Stimulated activated naive CD8-positive, alpha-beta T cell treated with anti-CD3 and anti-CD28 coated beads, Interleukin-15, Interleukin-2, amounts not matched to agents 100 ng/mL and 50 ng/mL, for 24 hours (primary cell): ENCODE measurements around the gene TDRD3.
A peak's percentile ranks its signal among the peaks of the same experiment; 100 is the strongest.
"Not testable (repeated sequence)": the region's sequence is repeated elsewhere in the genome, so short reads cannot be mapped to it uniquely, and the experiment has no call there.

Experiments
- H3K27ac Mint-ChIP-seq: one replicate; pipeline ENCODE4 v1.8.0; 2021; ENCODE audit warnings: mild to moderate bottlenecking, mixed read lengths
- H3K27me3 Mint-ChIP-seq: one replicate; pipeline ENCODE4 v1.8.0; 2021; ENCODE audit warnings: mixed read lengths
- H3K36me3 Mint-ChIP-seq: one replicate; pipeline ENCODE4 v1.8.0; 2021; ENCODE audit warnings: low read depth, mixed read lengths
- H3K4me1 Mint-ChIP-seq: one replicate; pipeline ENCODE4 v1.8.0; 2021; ENCODE audit warnings: low read depth, mixed read lengths
- H3K4me3 Mint-ChIP-seq: one replicate; pipeline ENCODE4 v1.8.0; 2021; ENCODE audit warnings: mild to moderate bottlenecking, mixed read lengths
- H3K9me3 Mint-ChIP-seq: one replicate; pipeline ENCODE4 v1.8.0; 2021; ENCODE audit warnings: mixed read lengths

The TDRD3 gene

GRCh38 chr13:60396783-60397703 lies at the start of gene TDRD3:
TDRD3 (plus strand) TSS chr13:60397220; CDS start chr13:60397365, 145 bp downstream.
- Mint-ChIP-seq H3K27me3 (no peaks in the 10 kb centered on the region), H3K9me3 (no peaks in the 10 kb centered on the region), H3K4me1 (peaks cover 45% of the 10 kb centered on the region), H3K27ac (peak within 1 kb of the TSS; percentile 98), H3K36me3 (peaks cover 4% of the 10 kb centered on the region), H3K4me3 (peak within 1 kb of the TSS; percentile 95)

- Mint-ChIP-seq H3K27me3 (peaks cover 35% of the 10 kb centered on the region), H3K36me3 (no peaks in the 10 kb centered on the region), H3K9me3 (peaks cover 3% of the 10 kb centered on the region), H3K27ac (no peak overlapping the region), H3K4me1 (no peaks in the 10 kb centered on the region), H3K4me3 (no peak overlapping the region)
These were observed 49.3 kb upstream of the TDRD3 start for GRCh38 chr13:60347690-60348089.

GRCh38 chr13:60348097-60348496 lies 48.9 kb upstream of the TDRD3 start:
- Mint-ChIP-seq H3K4me3 (no peak overlapping the region), H3K27ac (no peak overlapping the region), H3K9me3 (peaks cover 3% of the 10 kb centered on the region), H3K36me3 (no peaks in the 10 kb centered on the region), H3K27me3 (peaks cover 35% of the 10 kb centered on the region), H3K4me1 (no peaks in the 10 kb centered on the region)

GRCh38 chr13:60351326-60351725 lies 45.7 kb upstream of the TDRD3 start:
- peaks cover 27% of the 10 kb centered on the region for H3K27me3 Mint-ChIP-seq
- no peak overlapping the region for H3K4me3 Mint-ChIP-seq
- no peaks in the 10 kb centered on the region for H3K4me1 Mint-ChIP-seq
- H3K36me3 Mint-ChIP-seq: no peaks in the 10 kb centered on the region
- H3K27ac Mint-ChIP-seq: no peak overlapping the region
- H3K9me3 Mint-ChIP-seq: peaks cover 3% of the 10 kb centered on the region

GRCh38 chr13:60351855-60352615 lies 45.0 kb upstream of the TDRD3 start:
- Mint-ChIP-seq H3K4me1 (no peaks in the 10 kb centered on the region), H3K27ac (no peak overlapping the region), H3K4me3 (no peak overlapping the region), H3K9me3 (peaks cover 3% of the 10 kb centered on the region), H3K36me3 (no peaks in the 10 kb centered on the region), H3K27me3 (peaks cover 30% of the 10 kb centered on the region)

- Mint-ChIP-seq H3K4me3 (no peak overlapping the region), H3K4me1 (no peaks in the 10 kb centered on the region), H3K27me3 (peaks cover 30% of the 10 kb centered on the region), H3K9me3 (peaks cover 3% of the 10 kb centered on the region), H3K27ac (no peak overlapping the region), H3K36me3 (no peaks in the 10 kb centered on the region)
These were observed 44.4 kb upstream of the TDRD3 start for GRCh38 chr13:60352644-60353043.

GRCh38 chr13:60355056-60355455 lies 42.0 kb upstream of the TDRD3 start:
- Mint-ChIP-seq H3K36me3 (no peaks in the 10 kb centered on the region), H3K4me1 (no peaks in the 10 kb centered on the region), H3K9me3 (peaks cover 3% of the 10 kb centered on the region), H3K27ac (no peak overlapping the region), H3K4me3 (no peak overlapping the region), H3K27me3 (peaks cover 19% of the 10 kb centered on the region)

GRCh38 chr13:60356970-60357369 lies 40.0 kb upstream of the TDRD3 start:
- Mint-ChIP-seq H3K27me3 (peaks cover 20% of the 10 kb centered on the region), H3K36me3 (no peaks in the 10 kb centered on the region), H3K9me3 (peaks cover 3% of the 10 kb centered on the region), H3K27ac (no peak overlapping the region), H3K4me1 (no peaks in the 10 kb centered on the region), H3K4me3 (no peak overlapping the region)

- H3K4me1 Mint-ChIP-seq: no peaks in the 10 kb centered on the region
- H3K27me3 Mint-ChIP-seq: peaks cover 19% of the 10 kb centered on the region
- H3K9me3 Mint-ChIP-seq: no peaks in the 10 kb centered on the region
- H3K27ac Mint-ChIP-seq: no peak overlapping the region
- H3K4me3 Mint-ChIP-seq: no peak overlapping the region
- no peaks in the 10 kb centered on the region for H3K36me3 Mint-ChIP-seq
These were observed 38.6 kb upstream of the TDRD3 start for GRCh38 chr13:60358453-60358852.

- Mint-ChIP-seq H3K27ac (no peak overlapping the region), H3K4me3 (no peak overlapping the region), H3K4me1 (no peaks in the 10 kb centered on the region), H3K36me3 (no peaks in the 10 kb centered on the region), H3K27me3 (peaks cover 15% of the 10 kb centered on the region), H3K9me3 (no peaks in the 10 kb centered on the region)
These were observed 33.7 kb upstream of the TDRD3 start for GRCh38 chr13:60363288-60363687.

- no peak overlapping the region for H3K27ac Mint-ChIP-seq
- H3K9me3 Mint-ChIP-seq: no peaks in the 10 kb centered on the region
- H3K4me3 Mint-ChIP-seq: no peak overlapping the region
- no peaks in the 10 kb centered on the region for H3K36me3 Mint-ChIP-seq
- H3K27me3 Mint-ChIP-seq: peaks cover 5% of the 10 kb centered on the region
- no peaks in the 10 kb centered on the region for H3K4me1 Mint-ChIP-seq
These were observed 27.8 kb upstream of the TDRD3 start for GRCh38 chr13:60369242-60369641.

- H3K27ac Mint-ChIP-seq: no peak overlapping the region
- H3K27me3 Mint-ChIP-seq: no peaks in the 10 kb centered on the region
- H3K4me1 Mint-ChIP-seq: no peaks in the 10 kb centered on the region
- H3K4me3 Mint-ChIP-seq: no peak overlapping the region
- no peaks in the 10 kb centered on the region for H3K36me3 Mint-ChIP-seq
- no peaks in the 10 kb centered on the region for H3K9me3 Mint-ChIP-seq
These were observed 26.7 kb upstream of the TDRD3 start for GRCh38 chr13:60370343-60370742.

- no peaks in the 10 kb centered on the region for H3K36me3 Mint-ChIP-seq
- no peaks in the 10 kb centered on the region for H3K27me3 Mint-ChIP-seq
- no peaks in the 10 kb centered on the region for H3K9me3 Mint-ChIP-seq
- no peaks in the 10 kb centered on the region for H3K4me1 Mint-ChIP-seq
- no peak overlapping the region for H3K27ac Mint-ChIP-seq
- no peak overlapping the region for H3K4me3 Mint-ChIP-seq
These were observed 24.9 kb upstream of the TDRD3 start for GRCh38 chr13:60372141-60372540.

GRCh38 chr13:60379282-60379681 lies 17.7 kb upstream of the TDRD3 start:
- H3K27ac Mint-ChIP-seq, H3K4me1 Mint-ChIP-seq, H3K9me3 Mint-ChIP-seq, H3K27me3 Mint-ChIP-seq, H3K36me3 Mint-ChIP-seq, H3K4me3 Mint-ChIP-seq: not testable (repeated sequence)

GRCh38 chr13:60379837-60380565 lies 17.0 kb upstream of the TDRD3 start:
- Mint-ChIP-seq H3K36me3 (no peaks in the 10 kb centered on the region), H3K4me3 (no peak overlapping the region), H3K27me3 (peaks cover 10% of the 10 kb centered on the region), H3K9me3 (peaks cover 3% of the 10 kb centered on the region), H3K4me1 (no peaks in the 10 kb centered on the region), H3K27ac (no peak overlapping the region)
